DOHH2 (cell line): ENCODE results near the gene ZNF30.

Experiments used
- EZH2phosphoT487 ChIP-seq: fragments of 200-600 bp; sonication (generic); IDR thresholded peaks from 2 replicates; pipeline ENCODE4 v1.6.1; 2017; ENCODE audit warnings: borderline replicate concordance, mild to moderate bottlenecking, antibody characterized with exemption, low read length, moderate library complexity, mixed read lengths
- TF ChIP-seq, protein P1 (sequence below): fragments of 200-600 bp; sonication (generic); IDR thresholded peaks from one replicate; pipeline ENCODE4 v1.5.1; 2014; ENCODE audit warnings: antibody characterized with exemption, mild to moderate bottlenecking, low read depth, low read length; ENCODE audit not compliant: poor library complexity, severe bottlenecking

DNA sequence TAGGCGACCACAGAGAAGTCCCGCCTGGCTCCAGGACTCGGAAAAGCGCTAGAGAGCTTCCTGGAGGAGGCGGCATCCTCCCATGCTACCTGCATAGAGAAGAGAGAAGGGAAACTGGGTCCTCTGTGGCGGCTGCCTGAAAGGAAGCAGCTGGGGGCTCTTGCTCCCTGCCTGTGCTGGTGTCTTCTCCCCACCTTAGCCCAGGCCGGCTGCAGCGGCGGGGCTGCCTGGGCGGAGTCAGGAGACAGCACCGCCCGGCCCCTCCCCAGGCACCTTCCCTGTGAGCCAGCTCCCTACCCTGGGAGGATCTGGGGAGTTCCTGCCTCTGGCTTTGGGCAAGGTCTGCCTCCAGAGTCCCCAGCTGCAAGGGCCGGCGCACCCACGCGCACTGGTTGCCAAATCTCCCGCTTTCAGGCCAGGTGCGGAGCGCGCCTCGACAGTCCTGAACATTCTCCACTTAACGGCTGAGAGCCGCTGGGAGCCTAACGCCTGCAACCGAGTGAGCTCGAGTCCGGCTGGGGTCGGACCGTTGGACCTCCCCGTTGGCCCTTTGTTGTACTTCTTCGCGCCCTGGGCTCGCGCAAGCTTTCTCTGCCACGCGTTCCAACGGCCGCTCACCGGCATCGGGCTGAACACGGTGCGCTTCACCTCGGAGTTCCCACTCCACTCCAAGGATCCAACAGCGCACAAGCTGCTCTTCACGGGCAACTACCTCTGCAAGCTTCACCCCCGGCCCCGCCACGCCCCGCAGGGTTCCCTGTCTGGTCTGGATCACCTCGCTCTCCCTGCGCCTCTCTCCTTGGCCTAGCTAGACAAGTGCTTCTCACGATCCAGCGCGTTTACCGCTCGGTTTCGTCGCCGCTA is 21.8 kb upstream of the ZNF30 start:
- TF ChIP-seq, protein P1, sequence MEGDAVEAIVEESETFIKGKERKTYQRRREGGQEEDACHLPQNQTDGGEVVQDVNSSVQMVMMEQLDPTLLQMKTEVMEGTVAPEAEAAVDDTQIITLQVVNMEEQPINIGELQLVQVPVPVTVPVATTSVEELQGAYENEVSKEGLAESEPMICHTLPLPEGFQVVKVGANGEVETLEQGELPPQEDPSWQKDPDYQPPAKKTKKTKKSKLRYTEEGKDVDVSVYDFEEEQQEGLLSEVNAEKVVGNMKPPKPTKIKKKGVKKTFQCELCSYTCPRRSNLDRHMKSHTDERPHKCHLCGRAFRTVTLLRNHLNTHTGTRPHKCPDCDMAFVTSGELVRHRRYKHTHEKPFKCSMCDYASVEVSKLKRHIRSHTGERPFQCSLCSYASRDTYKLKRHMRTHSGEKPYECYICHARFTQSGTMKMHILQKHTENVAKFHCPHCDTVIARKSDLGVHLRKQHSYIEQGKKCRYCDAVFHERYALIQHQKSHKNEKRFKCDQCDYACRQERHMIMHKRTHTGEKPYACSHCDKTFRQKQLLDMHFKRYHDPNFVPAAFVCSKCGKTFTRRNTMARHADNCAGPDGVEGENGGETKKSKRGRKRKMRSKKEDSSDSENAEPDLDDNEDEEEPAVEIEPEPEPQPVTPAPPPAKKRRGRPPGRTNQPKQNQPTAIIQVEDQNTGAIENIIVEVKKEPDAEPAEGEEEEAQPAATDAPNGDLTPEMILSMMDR = no peak
- TF ChIP-seq EZH2phosphoT487 = no peak
